Astrocyte (in vitro differentiated cells and primary cell): ENCODE results near the gene NIFK. TPM values are rescaled to one million over a fixed set of nuclear protein-coding genes. Genes with fewer than 3 reads are reported as not detected.

Experiments used
- DNase-seq: peaks from one replicate; pipeline ENCODE4 v3.0.0-alpha.2; 2010; ENCODE audit warnings: low read depth
- FAIRE-seq: peaks from 2 replicates; lab custom pipeline; 2011; peaks lifted over from hg19 to GRCh38; lab: Jason Lieb, UNC
- H2AFZ ChIP-seq: 2 replicates; pipeline ENCODE4 v1.6.0; 2012; ENCODE audit warnings: low read depth, low read length, inconsistent platforms
- H3K27ac ChIP-seq: 2 replicates; pipeline ENCODE4 v1.5.1; 2011; ENCODE audit warnings: low read depth, low read length, inconsistent platforms
- H3K27me3 ChIP-seq: 2 replicates; pipeline ENCODE4 v1.6.0; 2011; ENCODE audit warnings: low read length, inconsistent platforms; ENCODE audit not compliant: insufficient read depth
- H3K36me3 ChIP-seq: 2 replicates; pipeline ENCODE4 v1.5.1; 2011; ENCODE audit warnings: low read length, inconsistent platforms; ENCODE audit not compliant: insufficient read depth
- H3K4me1 ChIP-seq: 2 replicates; pipeline ENCODE4 v1.5.1; 2011; ENCODE audit warnings: low read length, inconsistent platforms; ENCODE audit not compliant: insufficient read depth
- H3K4me2 ChIP-seq: 2 replicates; pipeline ENCODE4 v1.6.0; 2012; ENCODE audit warnings: low read length, inconsistent platforms
- H3K4me3 ChIP-seq: 2 replicates; pipeline ENCODE4 v1.5.1; 2011; ENCODE audit warnings: low read depth, mild to moderate bottlenecking, low read length, inconsistent platforms; ENCODE audit not compliant: insufficient read depth
- H3K79me2 ChIP-seq: 2 replicates; pipeline ENCODE4 v1.6.0; 2012; ENCODE audit warnings: mild to moderate bottlenecking, low read length, inconsistent platforms; ENCODE audit not compliant: insufficient read depth
- H3K9ac ChIP-seq: 2 replicates; pipeline ENCODE4 v1.6.0; 2012; ENCODE audit warnings: mild to moderate bottlenecking, low read length, inconsistent platforms
- H3K9me3 ChIP-seq: 2 replicates; pipeline ENCODE4 v1.5.1; 2012; ENCODE audit warnings: low read depth, mild to moderate bottlenecking, low read length, inconsistent platforms; ENCODE audit not compliant: insufficient read depth
- H4K20me1 ChIP-seq: 2 replicates; pipeline ENCODE4 v1.6.0; 2012; ENCODE audit warnings: low read length, inconsistent platforms; ENCODE audit not compliant: insufficient read depth
- H3K27ac Mint-ChIP-seq: one replicate; pipeline ENCODE4 v1.8.0; 2021; ENCODE audit warnings: mild to moderate bottlenecking, mixed read lengths; ENCODE audit not compliant: unreplicated experiment
- H3K27me3 Mint-ChIP-seq: one replicate; pipeline ENCODE4 v1.8.0; 2021; ENCODE audit warnings: low read depth, mixed read lengths; ENCODE audit not compliant: unreplicated experiment
- H3K36me3 Mint-ChIP-seq: one replicate; pipeline ENCODE4 v1.8.0; 2021; ENCODE audit warnings: low read depth, mixed read lengths; ENCODE audit not compliant: unreplicated experiment
- H3K4me1 Mint-ChIP-seq: one replicate; pipeline ENCODE4 v1.8.0; 2021; ENCODE audit warnings: low read depth, mixed read lengths; ENCODE audit not compliant: unreplicated experiment
- H3K4me3 Mint-ChIP-seq: one replicate; pipeline ENCODE4 v1.8.0; 2021; ENCODE audit warnings: mild to moderate bottlenecking, moderate library complexity, mixed read lengths; ENCODE audit not compliant: unreplicated experiment
- H3K9me3 Mint-ChIP-seq: one replicate; pipeline ENCODE4 v1.8.0; 2021; ENCODE audit warnings: mild to moderate bottlenecking, mixed read lengths; ENCODE audit not compliant: unreplicated experiment
- CTCF ChIP-seq: IDR thresholded peaks from 2 replicates; pipeline ENCODE4 v1.5.1; 2011; ENCODE audit warnings: low read depth, mild to moderate bottlenecking, inconsistent platforms, low read length, moderate library complexity; ENCODE audit not compliant: insufficient read depth
- EZH2 ChIP-seq: IDR thresholded peaks from 2 replicates; pipeline ENCODE4 v1.6.1; 2012; ENCODE audit warnings: mild to moderate bottlenecking, low read length, inconsistent platforms; ENCODE audit not compliant: insufficient read depth
- total RNA-seq: library from RNA; stranded (reverse); gene quantifications from 2 replicates; pipeline ENCODE4 v1.2.1, GENCODE V29; 2021

Gene NIFK
- total RNA-seq, 1 donor from 2014 or later: 75.0 TPM

- Histone ChIP-seq H3K4me2 (peak overlapping the region; percentile 55), H2AFZ (peak overlapping the region; percentile 29), H3K27ac (peak overlapping the region; percentile 14), H3K79me2 (no peaks in the 10 kb centered on the region), H3K4me3 (no peak overlapping the region), H3K27me3 (no peaks in the 10 kb centered on the region), H4K20me1 (no peaks in the 10 kb centered on the region), H3K4me1 (peaks cover 27% of the 10 kb centered on the region), H3K9me3 (no peaks in the 10 kb centered on the region), H3K36me3 (no peaks in the 10 kb centered on the region), H3K9ac (no peak overlapping the region)
- TF ChIP-seq EZH2 (no peak), CTCF (no peak)
- Mint-ChIP-seq H3K36me3 (no peaks in the 10 kb centered on the region), H3K4me3 (peak overlapping the region; percentile 54), H3K9me3 (no peaks in the 10 kb centered on the region), H3K27me3 (no peaks in the 10 kb centered on the region), H3K4me1 (peaks cover 42% of the 10 kb centered on the region), H3K27ac (peak overlapping the region; percentile 97)
- DNase-seq: peak; percentile 76
- FAIRE-seq: no peak
Observed at GRCh38 chr2:121699421-121700333, 37.0 kb downstream of the NIFK start.

GRCh38 chr2:121698318-121698930 lies 38.3 kb downstream of the NIFK start:
- H3K27ac Mint-ChIP-seq: no peak overlapping the region
- Histone ChIP-seq H2AFZ (no peak overlapping the region), H3K36me3 (no peaks in the 10 kb centered on the region), H3K4me3 (no peak overlapping the region), H3K79me2 (no peaks in the 10 kb centered on the region), H3K27me3 (no peaks in the 10 kb centered on the region), H3K4me1 (peaks cover 29% of the 10 kb centered on the region), H3K4me2 (no peak overlapping the region), H3K9ac (no peak overlapping the region), H3K27ac (no peak overlapping the region), H4K20me1 (no peaks in the 10 kb centered on the region), H3K9me3 (no peaks in the 10 kb centered on the region)
- H3K4me3 Mint-ChIP-seq: peak overlapping the region; percentile 45
- H3K9me3 Mint-ChIP-seq: no peaks in the 10 kb centered on the region
- peaks cover 43% of the 10 kb centered on the region for H3K4me1 Mint-ChIP-seq
- DNase-seq: no peak
- H3K36me3 Mint-ChIP-seq: no peaks in the 10 kb centered on the region
- FAIRE-seq: no peak
- TF ChIP-seq EZH2 (no peak), CTCF (no peak)
- H3K27me3 Mint-ChIP-seq: no peaks in the 10 kb centered on the region
